Measurements from ENCODE around the gene HCK. TPM values are rescaled to one million over a fixed set of nuclear protein-coding genes. Genes with fewer than 3 reads are reported as not detected.

The HCK gene
- total RNA-seq, 4 donors from 2014 or later = 3.0 to 16.9 (median 6.7) TPM

- no peaks in the 10 kb centered on the region for H3K9me3 ChIP-seq
- 39 to 56% methylated on average over 4 of the region's 9 CpGs for WGBS, 2 donors
- H3K27me3 ChIP-seq = peaks cover 0 to 75% (median 3%) of the 10 kb centered on the region in 4 donors
- H3K4me3 ChIP-seq = no peak overlapping the region
- DNase-seq = no peak
- TF ChIP-seq POLR2A (IDR thresholded peaks at IDR 0.05) (no peak), CTCF (IDR thresholded peaks at IDR 0.05) (peak in 3 of 6 experiments; percentile 6 to 24 (median 11))
- peaks cover 0 to 18% (median 9%) of the 10 kb centered on the region in 3 donors for H3K4me1 ChIP-seq
- no peak overlapping the region for H3K27ac ChIP-seq
- H3K36me3 ChIP-seq = no peaks in the 10 kb centered on the region
- intact Hi-C loops (cut with DNase I) = loop anchor here (5.0 kb wide), 1 partner anchor 57 kb away; no protein-coding TSS in a partner anchor
Observed at GRCh38 chr20:32034581-32035425, 17.2 kb upstream of the HCK start.

- H3K36me3 ChIP-seq = no peaks in the 10 kb centered on the region
- peaks cover 0 to 24% (median 9%) of the 10 kb centered on the region in 3 donors for H3K4me1 ChIP-seq
- no peak for DNase-seq
- no peak overlapping the region for H3K4me3 ChIP-seq
- intact Hi-C loops (cut with DNase I) = no loop called here
- no peaks in the 10 kb centered on the region for H3K9me3 ChIP-seq
- TF ChIP-seq POLR2A (IDR thresholded peaks at IDR 0.05) = no peak
- no peak for TF ChIP-seq CTCF (IDR thresholded peaks at IDR 0.05)
- peaks cover 0 to 78% (median 3%) of the 10 kb centered on the region in 4 donors for H3K27me3 ChIP-seq
- WGBS, 2 donors = 53 to 72% methylated on average over 3 to 8 of the region's 8 CpGs
- H3K27ac ChIP-seq = no peak overlapping the region
Observed at GRCh38 chr20:32035426-32035779, 16.6 kb upstream of the HCK start.

- Histone ChIP-seq H3K9me3 (no peaks in the 10 kb centered on the region), H3K27ac (no peak overlapping the region), H3K4me3 (no peak overlapping the region), H3K36me3 (no peaks in the 10 kb centered on the region), H3K27me3 (peaks cover 0 to 72% (median 1%) of the 10 kb centered on the region in 4 donors), H3K4me1 (peaks cover 4 to 27% (median 10%) of the 10 kb centered on the region in 3 donors)
- no peak for DNase-seq
- TF ChIP-seq POLR2A (IDR thresholded peaks at IDR 0.05) = no peak
- no peak for TF ChIP-seq CTCF (IDR thresholded peaks at IDR 0.05)
- intact Hi-C loops (cut with DNase I) = no loop called here
- WGBS, 2 donors = 53 to 61% methylated on average over 3 to 4 of the region's 4 CpGs
Observed at GRCh38 chr20:32036252-32036651, 15.8 kb upstream of the HCK start.

DNA sequence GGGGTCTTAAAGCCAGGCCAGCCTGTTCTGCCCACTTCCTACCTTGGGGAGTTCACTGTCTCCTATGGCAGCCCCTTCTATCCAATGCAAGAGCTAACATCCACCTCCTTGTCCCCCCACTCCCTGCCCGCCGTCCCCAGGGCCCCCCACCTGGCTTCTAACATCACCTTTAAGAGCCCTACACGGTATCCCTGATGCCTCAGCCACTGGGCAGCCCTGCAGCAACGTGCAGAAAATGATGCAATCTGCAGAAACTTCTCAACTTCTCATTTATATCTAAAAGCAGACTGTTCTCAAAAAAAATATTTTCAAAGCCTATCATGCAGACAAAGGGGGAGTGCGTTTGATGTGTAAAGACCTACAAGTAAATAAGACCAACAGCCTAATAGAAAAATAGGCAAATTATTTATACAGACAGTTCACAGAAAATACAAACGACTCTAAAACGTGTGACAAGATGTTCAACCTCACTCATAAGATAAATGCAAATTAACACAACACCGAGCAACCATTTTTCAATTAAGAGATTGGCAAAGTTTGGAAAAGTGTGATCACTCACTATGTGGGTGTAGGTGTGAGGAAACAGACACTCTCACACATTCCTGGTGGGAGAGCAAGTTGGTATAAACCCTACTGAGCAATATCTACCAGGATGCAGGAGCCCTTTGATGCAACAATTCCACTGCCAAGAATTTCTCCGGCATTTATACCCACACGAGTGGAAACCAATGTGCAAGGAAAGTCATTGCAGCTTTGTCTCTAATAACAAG is 15.1 kb upstream of the HCK start:
- TF ChIP-seq CTCF (IDR thresholded peaks at IDR 0.05) (no peak), POLR2A (IDR thresholded peaks at IDR 0.05) (no peak)
- 56% methylated on average over 8 to 9 of the region's 10 CpGs for WGBS, 2 donors
- DNase-seq = no peak
- peaks cover 0 to 67% (median 1%) of the 10 kb centered on the region in 4 donors for H3K27me3 ChIP-seq
- H3K27ac ChIP-seq = no peak overlapping the region
- H3K4me3 ChIP-seq = no peak overlapping the region
- H3K4me1 ChIP-seq = peaks cover 4 to 25% (median 5%) of the 10 kb centered on the region in 3 donors
- intact Hi-C loops (cut with DNase I) = no loop called here
- H3K36me3 ChIP-seq = no peaks in the 10 kb centered on the region
- no peaks in the 10 kb centered on the region for H3K9me3 ChIP-seq

GRCh38 chr20:32037929-32038328 is 14.1 kb upstream of the HCK start:
- H3K4me1 ChIP-seq = peaks cover 4 to 24% (median 5%) of the 10 kb centered on the region in 3 donors
- no peak overlapping the region for H3K27ac ChIP-seq
- 46 to 75% methylated on average over 4 of the region's 4 CpGs for WGBS, 2 donors
- H3K27me3 ChIP-seq = peaks cover 0 to 57% (median 1%) of the 10 kb centered on the region in 4 donors
- DNase-seq = no peak
- no peaks in the 10 kb centered on the region for H3K36me3 ChIP-seq
- intact Hi-C loops (cut with DNase I) = no loop called here
- H3K4me3 ChIP-seq = no peak overlapping the region
- no peaks in the 10 kb centered on the region for H3K9me3 ChIP-seq
- TF ChIP-seq CTCF (IDR thresholded peaks at IDR 0.05) (no peak), POLR2A (IDR thresholded peaks at IDR 0.05) (no peak)

Data from esophagus squamous epithelium (tissue), 5 donors.